SK-N-SH (cell line): ENCODE measurements around the gene MYH16. TPM values are rescaled to one million over a fixed set of nuclear protein-coding genes. Genes with fewer than 3 reads are reported as not detected.

Source experiments
- CTCF ChIA-PET: fragments of 300-600, 350-600 bp; formaldehyde crosslinking; extraction: SDS; loops from one replicate; lab custom pipeline; 2021; lab: Yijun Ruan, JAX
- POLR2A ChIA-PET: fragments of 350-600 bp; sonication (Branson Sonifier 250); formaldehyde crosslinking; extraction: SDS; loops from one replicate; lab custom pipeline; 2020; ENCODE audit warnings: antibody characterized with exemption, inconsistent platforms; lab: Yijun Ruan, JAX
- DNase-seq: peaks from one replicate; pipeline ENCODE4 v3.0.0; 2012
- H2AFZ ChIP-seq: fragments of 200-600 bp; sonication (generic); 2 replicates; pipeline ENCODE4 v1.8.1; 2016; ENCODE audit warnings: antibody characterized with exemption, mild to moderate bottlenecking, low read depth
- H3F3A ChIP-seq: fragments of 200-600 bp; sonication (generic); replicated peaks from 2 replicates; pipeline ENCODE3; 2016; ENCODE audit warnings: antibody characterized with exemption, mild to moderate bottlenecking; ENCODE audit not compliant: insufficient read depth
- H3K27ac ChIP-seq, 2 experiments: fragments of 200-500 bp in 1 of 2; fragments of 200-600 bp in 1 of 2; sonication (Bioruptor generic) in 1 of 2; sonication (generic), shearing (Covaris generic) in 1 of 2; 2 replicates each; pipeline versions ENCODE4 v1.5.1 to v1.6.1; 2014 to 2016; ENCODE audit warnings: low read depth in 2 of 2, inconsistent platforms in 1 of 2, low read length in 1 of 2, mild to moderate bottlenecking in 1 of 2, mixed read lengths in 1 of 2
- H3K27me3 ChIP-seq: fragments of 200-600 bp; sonication (generic), shearing (Covaris generic); 2 replicates; pipeline ENCODE4 v1.6.1; 2016; ENCODE audit warnings: mixed run types; ENCODE audit not compliant: insufficient read depth
- H3K36me3 ChIP-seq, 2 experiments: fragments of 200-500 bp in 1 of 2; fragments of 200-600 bp in 1 of 2; sonication (Bioruptor generic) in 1 of 2; sonication (generic) in 1 of 2; replicated peaks in 1 of 2; 2 replicates each; pipeline versions ENCODE3 to v1.5.1; 2014 to 2016; ENCODE audit warnings: low read length in 1 of 2, mild to moderate bottlenecking in 1 of 2; ENCODE audit not compliant: insufficient read depth in 2 of 2, control insufficient read depth in 1 of 2
- H3K4me1 ChIP-seq, 2 experiments: fragments of 200-500 bp in 1 of 2; fragments of 200-600 bp in 1 of 2; sonication (Bioruptor generic) in 1 of 2; sonication (generic), shearing (Covaris generic) in 1 of 2; 2 replicates each; pipeline versions ENCODE4 v1.5.1 to v1.6.1; 2014 to 2016; ENCODE audit warnings: low read depth in 1 of 2, low read length in 1 of 2, mixed run types in 1 of 2; ENCODE audit not compliant: insufficient read depth in 2 of 2, control insufficient read depth in 1 of 2
- H3K4me2 ChIP-seq: fragments of 200-600 bp; sonication (generic), shearing (Covaris generic); 2 replicates; pipeline ENCODE4 v1.6.1; 2017; ENCODE audit warnings: mixed run types
- H3K4me3 ChIP-seq, 2 experiments: fragments of 200-500 bp in 1 of 2; fragments of 200-600 bp in 1 of 2; sonication (Bioruptor generic) in 1 of 2; sonication (generic), shearing (Covaris generic) in 1 of 2; 2 replicates each; pipeline versions ENCODE4 v1.5.1 to v1.8.1; 2014 to 2016; ENCODE audit warnings: low read depth in 2 of 2, inconsistent platforms in 1 of 2, low read length in 1 of 2, mild to moderate bottlenecking in 1 of 2, mixed read lengths in 1 of 2, moderate library complexity in 1 of 2
- H3K79me2 ChIP-seq: fragments of 200-600 bp; sonication (generic); 2 replicates; pipeline ENCODE4 v1.8.1; 2017; ENCODE audit warnings: mild to moderate bottlenecking; ENCODE audit not compliant: insufficient read depth
- H3K9ac ChIP-seq: fragments of 200-600 bp; sonication (generic); 2 replicates; pipeline ENCODE4 v1.6.1; 2017; ENCODE audit warnings: mixed run types
- H3K9me2 ChIP-seq: fragments of 200-600 bp; sonication (generic); 2 replicates; pipeline ENCODE4 v1.6.1; 2017; ENCODE audit warnings: mixed run types
- H3K9me3 ChIP-seq: fragments of 200-600 bp; sonication (generic); 2 replicates; pipeline ENCODE4 v1.6.1; 2017; ENCODE audit warnings: mixed run types, mild to moderate bottlenecking, moderate library complexity
- H4K20me1 ChIP-seq: fragments of 200-600 bp; sonication (generic); 2 replicates; pipeline ENCODE4 v1.6.1; 2017; ENCODE audit warnings: mild to moderate bottlenecking, mixed run types; ENCODE audit not compliant: insufficient read depth
- CHD2 ChIP-seq: fragments of 150-350 bp; IDR thresholded peaks from 2 replicates; pipeline ENCODE4 v1.6.1; 2018; ENCODE audit warnings: low read length; ENCODE audit not compliant: partially characterized antibody
- ELF1 ChIP-seq: IDR thresholded peaks from 2 replicates; pipeline ENCODE4 v1.4.0; 2012
- EP300 ChIP-seq, 2 experiments: IDR thresholded peaks; 2 replicates each; pipeline versions ENCODE4 v1.4.0 to v1.6.1; 2012; ENCODE audit warnings: borderline replicate concordance in 1 of 2, low read depth in 1 of 2, low read length in 1 of 2
- EZH2phosphoT487 ChIP-seq: fragments of 200-600 bp; sonication (generic); IDR thresholded peaks from 2 replicates; pipeline ENCODE4 v1.6.1; 2017; ENCODE audit warnings: low read depth, mixed run types, mild to moderate bottlenecking, antibody characterized with exemption, moderate library complexity, borderline replicate concordance
- FOSL2 ChIP-seq: IDR thresholded peaks from 2 replicates; pipeline ENCODE4 v1.4.0; 2012; ENCODE audit warnings: low read depth, mild to moderate bottlenecking, moderate library complexity, borderline replicate concordance
- FOXM1 ChIP-seq: IDR thresholded peaks from 2 replicates; pipeline ENCODE4 v1.4.0; 2012; ENCODE audit warnings: low read depth, mild to moderate bottlenecking
- GATA2 ChIP-seq: sonication (generic); formaldehyde crosslinking; IDR thresholded peaks from 2 replicates; pipeline ENCODE4 v1.5.0; 2020; ENCODE audit warnings: mild to moderate bottlenecking, missing genetic modification reagents
- RFX5 ChIP-seq: IDR thresholded peaks from 2 replicates; pipeline ENCODE4 v1.6.1; 2012; ENCODE audit warnings: mild to moderate bottlenecking, improper control_type of control experiment, low read length
- RXRA ChIP-seq: IDR thresholded peaks from 2 replicates; pipeline ENCODE4 v1.4.0; 2012; ENCODE audit warnings: low read depth, mild to moderate bottlenecking, borderline replicate concordance
- SIN3A ChIP-seq: IDR thresholded peaks from 2 replicates; pipeline ENCODE4 v1.6.1; 2012; ENCODE audit warnings: low read depth, mild to moderate bottlenecking, low read length, moderate library complexity, borderline replicate concordance
- TAF1 ChIP-seq: IDR thresholded peaks from 2 replicates; pipeline ENCODE4 v1.6.1; 2012; ENCODE audit warnings: low read depth, mild to moderate bottlenecking, low read length, moderate library complexity, borderline replicate concordance
- whole genome bisulfite sequencing: methylation state at CpG from one replicate; pipeline ENCODE4 v1.1.6; 2017; ENCODE audit warnings: low lambda C conversion rate; 5-methylcytosine and 5-hydroxymethylcytosine counted together
- polyA plus RNA-seq, 3 experiments: library from polyadenylated mRNA; depleted of rRNA; stranded (reverse); fragments of >200 nt; gene quantifications; 2 replicates each; pipeline ENCODE4 v1.2.3, GENCODE V29; 2012
- TF ChIP-seq, protein P1 (sequence below): fragments of 150-350 bp; IDR thresholded peaks from 2 replicates; pipeline ENCODE4 v1.6.1; 2017; ENCODE audit warnings: antibody characterized with exemption, low read length, low read depth, borderline replicate concordance
- TF ChIP-seq, protein P2 (sequence below): IDR thresholded peaks from 2 replicates; pipeline ENCODE4; 2012
- TF ChIP-seq, protein P3 (sequence below): fragments of 150-350 bp; IDR thresholded peaks from 2 replicates; pipeline ENCODE4 v1.6.1; 2016; ENCODE audit warnings: mild to moderate bottlenecking, low read depth, low read length

MYH16 gene
- polyA plus RNA-seq, 1 of the 3 experiments (the other 2 are of a cell fraction) = 0.41 TPM

DNA sequence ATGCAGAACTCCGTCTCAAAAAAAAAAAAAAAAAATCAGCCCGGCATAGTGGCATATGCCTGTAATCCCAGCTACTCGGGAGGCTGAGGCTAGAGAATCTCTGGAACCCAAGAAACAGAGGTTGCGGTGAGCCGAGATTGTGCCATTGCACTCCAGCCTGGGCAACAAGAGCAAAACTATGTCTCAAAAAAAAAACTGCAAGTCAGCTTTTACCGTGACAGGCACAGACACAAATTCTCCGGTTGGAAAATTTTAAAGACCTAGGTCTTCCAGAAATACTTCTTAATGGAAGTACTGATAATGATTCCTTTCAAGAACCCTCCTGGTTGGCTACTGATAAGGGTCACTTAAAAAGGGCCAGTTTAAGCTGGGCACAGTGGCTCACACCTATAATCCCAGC, 82.5 kb downstream of the MYH16 start:
- no peak for DNase-seq
- Histone ChIP-seq H3F3A (no peaks in the 10 kb centered on the region), H3K4me3 (no peak overlapping the region), H3K27ac (no peak overlapping the region), H3K27me3 (no peaks in the 10 kb centered on the region), H3K9ac (no peak overlapping the region), H3K36me3 (peaks cover 50 to 65% of the 10 kb centered on the region in 2 experiments), H3K9me3 (no peaks in the 10 kb centered on the region), H3K4me1 (no peaks in the 10 kb centered on the region), H3K4me2 (no peak overlapping the region), H3K79me2 (peaks cover 3% of the 10 kb centered on the region; the same call in 1 of the 2 replicates), H2AFZ (no peak overlapping the region), H4K20me1 (no peaks in the 10 kb centered on the region), H3K9me2 (no peaks in the 10 kb centered on the region)
- WGBS = 94% methylated on average over 7 of the region's 7 CpGs
- TF ChIP-seq SIN3A (no peak), GATA2 (CRISPR knock-in tag) (no peak), EZH2phosphoT487 (no peak), ELF1 (no peak), TAF1 (no peak), RFX5 (no peak), CHD2 (no peak), RXRA (no peak), FOSL2 (no peak), EP300 (IDR thresholded peaks at IDR 0.05; ENCODE audit: borderline replicate concordance in 1 of 2, low read depth in 1 of 2, low read length in 1 of 2) (no peak), FOXM1 (no peak)
- TF ChIP-seq, protein P1, sequence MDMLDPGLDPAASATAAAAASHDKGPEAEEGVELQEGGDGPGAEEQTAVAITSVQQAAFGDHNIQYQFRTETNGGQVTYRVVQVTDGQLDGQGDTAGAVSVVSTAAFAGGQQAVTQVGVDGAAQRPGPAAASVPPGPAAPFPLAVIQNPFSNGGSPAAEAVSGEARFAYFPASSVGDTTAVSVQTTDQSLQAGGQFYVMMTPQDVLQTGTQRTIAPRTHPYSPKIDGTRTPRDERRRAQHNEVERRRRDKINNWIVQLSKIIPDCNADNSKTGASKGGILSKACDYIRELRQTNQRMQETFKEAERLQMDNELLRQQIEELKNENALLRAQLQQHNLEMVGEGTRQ = no peak
- TF ChIP-seq, protein P2, sequence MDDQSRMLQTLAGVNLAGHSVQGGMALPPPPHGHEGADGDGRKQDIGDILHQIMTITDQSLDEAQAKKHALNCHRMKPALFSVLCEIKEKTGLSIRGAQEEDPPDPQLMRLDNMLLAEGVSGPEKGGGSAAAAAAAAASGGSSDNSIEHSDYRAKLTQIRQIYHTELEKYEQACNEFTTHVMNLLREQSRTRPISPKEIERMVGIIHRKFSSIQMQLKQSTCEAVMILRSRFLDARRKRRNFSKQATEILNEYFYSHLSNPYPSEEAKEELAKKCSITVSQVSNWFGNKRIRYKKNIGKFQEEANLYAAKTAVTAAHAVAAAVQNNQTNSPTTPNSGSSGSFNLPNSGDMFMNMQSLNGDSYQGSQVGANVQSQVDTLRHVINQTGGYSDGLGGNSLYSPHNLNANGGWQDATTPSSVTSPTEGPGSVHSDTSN = no peak
- TF ChIP-seq, protein P3, sequence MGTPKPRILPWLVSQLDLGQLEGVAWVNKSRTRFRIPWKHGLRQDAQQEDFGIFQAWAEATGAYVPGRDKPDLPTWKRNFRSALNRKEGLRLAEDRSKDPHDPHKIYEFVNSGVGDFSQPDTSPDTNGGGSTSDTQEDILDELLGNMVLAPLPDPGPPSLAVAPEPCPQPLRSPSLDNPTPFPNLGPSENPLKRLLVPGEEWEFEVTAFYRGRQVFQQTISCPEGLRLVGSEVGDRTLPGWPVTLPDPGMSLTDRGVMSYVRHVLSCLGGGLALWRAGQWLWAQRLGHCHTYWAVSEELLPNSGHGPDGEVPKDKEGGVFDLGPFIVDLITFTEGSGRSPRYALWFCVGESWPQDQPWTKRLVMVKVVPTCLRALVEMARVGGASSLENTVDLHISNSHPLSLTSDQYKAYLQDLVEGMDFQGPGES = no peak
- CTCF ChIA-PET = interaction anchor here (0.7 kb wide), 1 partner anchor 1333 kb away, joined by 3 read pairs; no protein-coding TSS in a partner anchor
- POLR2A ChIA-PET = interaction anchor here (0.6 kb wide), 2 partner anchors 29 to 98 kb away, joined by 3 to 5 read pairs; no protein-coding TSS in a partner anchor
